DMS79 treated with DMSO at 0.1 percent for 48 hours (cell line): ENCODE results near the gene UBTFL1.
"Not testable (repeated sequence)": the region's sequence is repeated elsewhere in the genome, so short reads cannot be mapped to it uniquely, and the experiment has no call there.

Experiments
- DNase-seq: peaks from one replicate; lab custom pipeline; 2025; lab: John Stamatoyannopoulos, UW

Gene UBTFL1, protein sequence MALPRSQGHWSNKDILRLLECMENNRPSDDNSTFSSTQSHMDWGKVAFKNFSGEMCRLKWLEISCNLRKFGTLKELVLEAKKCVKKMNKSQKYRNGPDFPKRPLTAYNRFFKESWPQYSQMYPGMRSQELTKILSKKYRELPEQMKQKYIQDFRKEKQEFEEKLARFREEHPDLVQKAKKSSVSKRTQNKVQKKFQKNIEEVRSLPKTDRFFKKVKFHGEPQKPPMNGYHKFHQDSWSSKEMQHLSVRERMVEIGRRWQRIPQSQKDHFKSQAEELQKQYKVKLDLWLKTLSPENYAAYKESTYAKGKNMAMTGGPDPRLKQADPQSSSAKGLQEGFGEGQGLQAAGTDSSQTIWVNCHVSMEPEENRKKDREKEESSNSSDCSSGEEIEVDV

DNA sequence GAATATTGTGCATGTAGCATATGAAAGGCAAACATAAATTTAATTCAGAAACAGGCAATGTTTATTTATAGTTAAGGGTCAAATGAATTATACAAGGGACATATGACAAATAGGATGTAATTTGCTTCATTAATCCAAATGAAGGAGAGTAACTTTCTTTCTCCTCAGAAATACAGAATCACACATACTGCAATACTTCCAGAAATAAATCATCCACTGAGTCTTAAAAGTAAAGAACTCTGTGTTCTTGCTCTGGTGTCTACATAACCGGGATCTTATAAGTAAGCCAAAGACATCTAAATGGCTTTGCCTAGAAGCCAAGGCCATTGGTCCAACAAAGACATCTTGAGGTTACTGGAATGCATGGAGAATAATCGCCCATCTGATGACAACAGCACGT, at the start of gene UBTFL1:
Gene UBTFL1, plus strand, starts transcription at position 301 of the 400 bp plus-strand sequence. Its CDS starts 0 bp downstream, at position 301.
- DNase-seq: not testable (repeated sequence)

DNA sequence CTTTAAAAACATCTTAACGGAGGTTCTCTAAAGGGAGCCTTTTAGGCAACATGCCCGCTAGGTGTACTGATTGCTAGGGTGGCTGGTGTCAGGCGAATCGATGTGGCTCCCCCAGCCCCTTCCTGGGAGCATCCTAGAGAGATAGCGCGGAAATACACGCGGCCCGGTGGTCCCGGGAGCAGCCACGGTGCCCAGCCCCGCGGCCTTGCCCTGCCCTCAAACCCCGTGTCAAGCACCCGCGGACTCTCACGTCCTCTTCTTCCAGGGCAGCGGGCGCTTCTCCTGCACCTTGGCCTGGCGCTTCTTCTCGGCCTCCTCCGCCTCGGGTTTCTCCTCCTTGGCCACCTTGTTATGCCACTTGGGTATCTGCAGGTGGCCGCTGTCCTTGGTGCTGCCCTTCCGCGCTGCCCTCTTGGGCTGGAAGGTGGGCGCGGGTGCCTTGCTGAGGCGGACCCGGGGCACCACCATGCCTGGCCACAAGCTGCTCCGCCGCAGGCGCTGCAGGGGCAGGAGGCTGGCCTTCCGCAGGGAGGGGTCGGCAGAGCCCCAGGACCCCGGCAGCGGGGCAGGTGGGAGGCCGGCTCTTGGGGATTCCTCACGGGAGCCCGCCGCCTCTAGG, 34.0 kb upstream of the UBTFL1 start:
- DNase-seq: not testable (repeated sequence)

DNA sequence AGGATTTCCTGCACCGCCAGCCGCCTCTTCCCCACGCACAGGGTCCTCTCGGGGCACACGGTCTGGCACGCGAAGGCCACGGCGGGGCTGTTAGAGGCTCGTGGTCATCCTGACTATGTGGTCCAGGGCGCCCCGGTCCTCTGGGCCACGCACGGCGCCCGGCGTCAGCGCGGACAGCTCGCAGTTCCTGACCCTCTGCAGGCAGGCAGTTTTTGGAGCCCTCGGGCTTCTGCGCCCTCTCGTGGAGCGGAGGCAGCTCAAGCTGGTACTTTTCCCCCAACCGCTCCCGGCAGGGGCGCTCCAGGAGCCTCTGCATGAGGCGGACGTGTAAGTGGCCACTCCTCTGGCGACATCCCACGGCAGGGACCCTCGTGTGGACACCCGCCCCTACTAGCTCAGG, 33.4 kb upstream of the UBTFL1 start:
- DNase-seq: not testable (repeated sequence)

DNA sequence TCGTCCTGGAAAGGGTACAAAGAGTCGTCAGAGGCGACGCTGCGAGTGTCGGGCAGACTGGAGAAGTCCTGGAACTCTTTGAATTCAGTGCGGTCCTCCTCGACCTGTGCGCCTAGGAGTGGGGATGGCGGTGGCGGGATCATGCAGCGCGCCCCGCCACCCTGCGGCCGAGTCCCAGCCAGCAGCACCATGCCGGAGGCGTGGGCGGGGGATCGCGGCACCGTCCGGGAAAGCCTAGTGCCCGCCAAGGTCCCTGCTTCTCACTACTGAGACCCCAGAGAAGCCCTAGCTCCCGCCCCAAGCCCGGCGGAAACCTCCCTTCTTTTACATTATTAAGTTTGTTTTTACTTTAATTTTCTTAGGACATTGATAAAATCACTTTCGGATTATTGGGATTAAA, 32.2 kb upstream of the UBTFL1 start:
- DNase-seq: not testable (repeated sequence)

DNA sequence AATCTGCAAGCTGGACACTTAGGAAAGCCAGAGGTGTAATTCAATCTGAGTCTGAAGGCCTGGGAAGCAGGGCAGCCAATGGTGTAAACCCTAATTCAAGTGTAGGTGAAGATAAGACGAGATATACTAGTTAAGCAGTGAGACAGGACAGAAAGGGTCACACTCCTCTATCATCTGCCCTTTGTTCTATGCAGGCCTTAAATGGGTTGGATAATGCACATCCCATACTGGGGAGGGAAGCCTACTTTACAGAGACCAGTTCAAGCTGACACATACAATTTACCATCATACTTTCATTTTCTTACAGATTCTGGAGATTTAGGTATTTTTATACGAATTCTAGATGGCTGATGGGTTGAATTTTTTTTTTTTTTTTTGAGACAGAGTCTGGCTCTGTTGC, 3.0 kb downstream of the UBTFL1 start:
- not testable (repeated sequence) for DNase-seq

DNA sequence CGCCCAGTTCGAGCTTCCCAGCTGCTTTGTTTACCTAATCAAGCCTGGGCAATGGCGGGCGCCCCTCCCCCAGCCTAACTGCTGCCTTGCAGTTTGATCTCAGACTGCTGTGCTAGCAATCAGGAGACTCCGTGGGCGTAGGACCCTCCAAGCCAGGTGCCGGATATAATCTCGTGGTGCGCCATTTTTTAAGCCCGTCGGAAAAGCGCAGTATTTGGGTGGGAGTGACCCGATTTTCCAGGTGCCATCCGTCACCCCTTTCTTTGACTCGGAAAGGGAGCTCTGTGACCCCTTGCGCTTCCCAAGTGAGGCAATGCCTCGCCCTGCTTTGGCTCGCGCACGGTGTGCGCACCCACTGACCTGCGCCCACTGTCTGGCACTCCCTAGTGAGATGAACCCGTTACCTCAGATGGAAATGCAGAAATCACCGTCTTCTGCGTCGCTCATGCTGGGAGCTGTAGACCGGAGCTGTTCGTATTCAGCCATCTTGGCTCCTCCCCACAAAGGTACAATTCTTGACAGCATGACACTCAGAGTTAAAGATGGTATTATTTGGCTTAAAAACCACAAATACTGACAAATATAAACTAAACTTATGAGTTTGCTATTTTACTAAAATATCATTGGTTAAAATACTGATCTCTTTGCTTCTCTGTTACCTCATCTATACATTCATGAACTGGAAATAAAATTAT, 9.6 kb downstream of the UBTFL1 start:
- not testable (repeated sequence) for DNase-seq

DNA sequence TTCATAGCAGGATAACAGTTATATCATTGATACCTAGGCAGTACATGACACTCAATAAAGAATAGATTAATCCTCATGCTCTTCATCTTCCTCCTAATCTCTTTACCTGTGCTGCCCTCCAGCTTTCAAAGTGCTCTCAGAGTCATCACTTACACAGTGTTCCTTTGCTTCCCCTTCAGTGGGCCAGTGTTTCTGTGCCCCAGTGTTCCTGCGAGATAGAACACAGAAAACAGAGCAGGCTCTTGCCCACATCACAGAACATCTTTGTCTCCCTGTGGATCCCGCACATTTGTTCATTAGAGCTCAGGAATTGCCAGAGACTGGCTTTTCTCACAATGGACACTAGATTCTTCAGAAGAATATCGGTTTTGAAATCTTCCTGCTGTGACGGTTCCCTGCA, 12.5 kb downstream of the UBTFL1 start:
- not testable (repeated sequence) for DNase-seq

DNA sequence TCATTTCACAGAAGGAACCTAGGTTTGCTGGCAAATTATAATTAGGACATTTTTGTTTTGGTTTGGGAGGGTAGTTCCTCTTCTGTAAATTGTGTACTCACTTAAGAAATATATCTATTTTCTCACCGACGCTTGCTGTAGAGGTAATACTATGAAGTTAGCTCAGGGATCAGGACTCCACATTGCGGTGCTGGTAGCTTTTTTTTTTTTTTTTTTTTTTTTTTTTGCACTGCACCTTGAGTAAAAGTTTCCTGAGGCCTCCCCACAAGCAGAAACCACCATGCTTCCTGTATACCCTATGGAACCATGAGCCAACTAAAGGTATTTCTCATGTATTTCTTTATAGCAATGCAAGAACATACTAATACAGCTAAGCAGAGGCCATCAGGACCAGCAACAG, 14.7 kb downstream of the UBTFL1 start:
- no peak for DNase-seq

DNA sequence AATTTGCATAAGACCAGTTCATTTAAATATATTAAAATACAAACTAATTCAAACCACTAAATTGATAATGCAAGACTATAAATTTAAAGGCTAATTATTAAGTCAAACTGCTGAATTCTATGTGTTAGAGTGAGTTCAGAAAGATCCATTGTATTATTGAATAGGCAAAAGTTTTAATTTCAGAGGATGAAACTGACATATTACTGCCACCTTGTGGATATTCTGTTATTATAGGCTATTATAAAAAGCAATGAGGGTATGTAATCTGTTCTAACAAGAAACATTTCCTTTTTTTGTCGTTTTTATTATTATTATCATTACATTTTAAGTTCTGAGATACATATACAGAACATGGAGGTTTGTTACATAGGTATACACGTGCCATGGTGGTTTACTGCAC, 27.8 kb downstream of the UBTFL1 start:
- peak; percentile 5 for DNase-seq

DNA sequence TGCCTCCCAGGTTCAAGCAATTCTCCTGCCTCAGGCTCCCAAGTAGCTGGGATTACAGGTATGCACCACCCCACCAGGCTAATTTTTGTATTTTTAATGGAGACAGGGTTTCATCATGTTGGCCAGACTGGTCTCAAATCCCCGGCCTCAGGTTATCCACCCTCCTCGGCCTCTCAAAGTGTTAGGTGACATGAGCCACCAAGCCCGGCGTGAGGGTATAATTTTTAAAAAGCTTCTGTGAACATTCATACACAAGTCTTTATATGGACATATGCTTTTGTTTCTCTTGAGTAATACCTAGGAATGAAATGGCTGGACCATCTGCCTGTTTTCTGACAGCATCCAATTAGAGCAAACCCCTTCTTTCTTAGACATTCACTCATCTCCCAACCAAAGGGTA, 34.4 kb downstream of the UBTFL1 start:
- DNase-seq: no peak

DNA sequence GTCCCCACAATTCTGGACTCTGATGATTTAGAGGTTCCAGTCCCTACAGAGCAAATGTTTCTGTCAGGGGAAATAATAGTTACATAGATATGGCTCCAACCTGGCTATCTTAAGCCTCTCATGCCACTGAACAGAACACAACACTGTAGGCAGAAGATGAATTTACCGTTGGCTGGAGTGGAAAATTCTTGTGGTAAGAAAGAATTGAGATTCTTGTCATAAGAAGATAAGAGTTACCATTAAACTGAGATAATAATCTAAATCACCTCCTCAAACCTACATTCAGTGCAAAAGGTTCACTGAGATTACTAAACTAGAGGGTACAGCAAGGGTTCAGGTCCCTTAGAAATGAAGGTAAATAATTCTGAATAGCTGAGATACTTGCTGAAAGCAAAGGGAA, 38.6 kb downstream of the UBTFL1 start:
- no peak for DNase-seq

DNA sequence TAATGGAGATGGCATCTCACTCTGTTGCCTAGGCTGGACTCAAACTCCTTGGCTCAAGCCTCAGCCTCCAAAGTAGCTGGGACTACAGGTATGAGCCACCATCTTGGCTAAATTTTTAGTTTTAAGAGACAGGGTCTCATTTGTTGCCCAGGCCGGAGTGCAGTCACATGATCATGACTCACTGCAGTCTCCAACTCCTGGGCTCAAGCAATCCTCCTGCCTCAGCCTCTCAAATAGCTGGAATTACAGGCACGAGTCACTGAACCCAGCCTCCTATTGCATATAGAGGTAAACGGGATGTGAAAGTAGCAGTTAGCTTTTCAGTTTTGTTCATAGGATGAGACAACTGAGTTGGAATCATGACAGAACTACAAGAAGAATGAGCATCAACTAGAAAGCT, 39.2 kb downstream of the UBTFL1 start:
- DNase-seq: no peak

DNA sequence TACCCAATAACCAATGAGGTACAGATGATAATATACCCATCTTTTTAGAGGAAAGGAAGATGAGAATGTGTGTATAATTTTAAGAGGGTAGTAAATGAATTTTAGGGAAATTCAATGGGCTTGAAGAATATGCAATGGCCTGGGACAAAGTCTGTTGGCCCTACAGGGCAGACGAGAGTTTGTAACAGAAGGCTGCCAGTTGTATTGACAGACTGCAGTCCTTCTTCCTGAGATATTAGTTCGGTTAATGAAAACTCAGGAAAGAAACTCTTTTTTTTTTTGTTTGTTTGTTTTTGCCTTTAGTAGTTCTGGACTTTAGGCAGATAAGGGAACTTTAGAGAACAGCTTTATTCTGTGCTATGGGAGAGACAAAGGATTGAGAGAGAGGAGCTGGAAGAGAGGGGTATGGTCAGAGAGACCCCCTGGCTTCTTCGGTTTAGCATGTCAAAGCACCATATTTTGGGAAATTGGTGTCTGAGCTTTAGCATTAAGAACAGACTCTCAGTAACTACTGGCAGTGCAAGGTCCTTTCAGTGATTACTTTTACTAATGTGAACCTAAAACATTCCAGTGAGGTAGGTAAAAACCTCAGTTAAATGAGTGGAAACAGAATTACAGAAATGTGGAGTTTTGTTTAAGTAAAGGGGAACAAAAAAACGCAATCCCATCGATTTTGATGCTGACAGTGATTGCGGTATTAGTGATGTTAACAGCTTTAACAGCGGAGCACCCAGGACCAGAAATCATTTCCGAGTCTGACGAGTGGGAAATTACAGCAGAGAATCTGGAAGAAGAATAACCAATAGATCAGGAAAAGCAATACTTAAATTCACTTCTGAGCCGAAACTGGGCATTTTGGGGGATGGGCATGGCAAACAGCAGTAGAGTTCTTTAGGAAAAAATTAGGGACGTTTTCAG, 48.1 kb downstream of the UBTFL1 start:
- no peak for DNase-seq

DNA sequence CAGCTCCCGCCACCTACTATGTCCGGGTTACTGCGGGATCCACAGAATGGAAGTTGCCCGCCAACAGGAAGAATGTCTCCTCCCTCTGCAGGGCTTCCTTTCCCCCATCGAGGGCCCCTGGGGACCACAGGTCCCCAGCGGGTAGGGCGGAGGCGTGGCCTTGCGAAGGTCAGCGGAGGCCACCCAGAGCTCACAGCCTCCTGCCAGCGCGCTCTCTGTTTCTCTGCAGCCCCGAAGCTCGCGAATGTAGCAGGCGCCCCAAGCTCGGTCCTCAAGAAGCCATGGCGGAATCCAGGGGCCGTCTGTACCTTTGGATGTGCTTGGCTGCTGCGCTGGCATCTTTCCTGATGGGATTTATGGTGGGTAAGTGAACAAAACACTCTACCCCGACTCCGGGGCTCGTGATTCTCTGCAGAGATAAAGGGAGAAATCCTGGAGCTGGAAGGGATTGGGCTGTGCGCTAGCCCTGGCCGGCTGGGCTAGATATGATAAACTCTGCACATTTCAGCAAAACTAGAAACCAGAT, 48.8 kb downstream of the UBTFL1 start, which contains the start of gene NAALAD2:
Gene NAALAD2, plus strand, starts transcription at position 186 of the 526 bp plus-strand sequence. Its CDS starts 96 bp downstream, at position 282.
- peak; percentile 6 for DNase-seq

DNA sequence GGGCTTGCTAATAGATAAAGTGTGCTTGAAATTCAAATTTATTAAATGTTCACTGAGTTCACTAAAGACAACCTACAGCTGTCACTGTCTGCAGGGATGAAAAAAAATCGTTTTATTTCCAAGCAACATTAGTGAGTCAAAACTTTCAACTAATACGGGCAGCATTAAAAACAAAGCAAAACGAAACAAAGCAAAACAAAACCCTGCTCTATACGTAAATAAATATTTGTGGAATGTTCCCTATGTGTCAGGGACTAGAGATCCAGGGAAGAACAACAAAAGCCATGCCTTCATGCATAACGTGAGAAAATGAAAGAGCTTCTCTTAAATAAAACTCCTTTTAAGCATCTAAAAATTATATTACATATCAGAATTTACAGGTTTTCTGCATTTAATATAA, 49.3 kb downstream of the UBTFL1 start:
- DNase-seq: no peak
